HG02885 (cell line): ENCODE results near the gene DSPP.

Source experiments
- ATAC-seq: cut with Tn5 transposase; IDR thresholded peaks from one replicate; pipeline ENCODE4 v1.9.1; 2021; ENCODE audit warnings: mild to moderate bottlenecking; ENCODE audit not compliant: unreplicated experiment, poor library complexity

The DSPP gene

GRCh38 chr4:87622303-87622702, 14.0 kb downstream of the DSPP start:
- ATAC-seq = no peak

- peak; percentile 59 for ATAC-seq
Observed at GRCh38 chr4:87624698-87625097, 16.4 kb downstream of the DSPP start.

- ATAC-seq = no peak
Observed at GRCh38 chr4:87631668-87632067, 23.3 kb downstream of the DSPP start.

GRCh38 chr4:87632469-87632868, 24.1 kb downstream of the DSPP start:
- no peak for ATAC-seq

GRCh38 chr4:87633243-87633642, 24.9 kb downstream of the DSPP start:
- ATAC-seq = no peak

GRCh38 chr4:87644286-87644685, 36.0 kb downstream of the DSPP start:
- no peak for ATAC-seq

GRCh38 chr4:87649980-87650379, 41.7 kb downstream of the DSPP start, which contains the start of gene DMP1:
Gene DMP1 (plus strand): TSS chr4:87650280. CDS start chr4:87656493, 6,213 bp downstream.
- ATAC-seq = no peak

- ATAC-seq = peak; percentile 53
Observed at GRCh38 chr4:87650938-87651337, 42.6 kb downstream of the DSPP start.

GRCh38 chr4:87651941-87652340, 43.6 kb downstream of the DSPP start:
- no peak for ATAC-seq

- no peak for ATAC-seq
Observed at GRCh38 chr4:87654487-87655044, 46.2 kb downstream of the DSPP start.

GRCh38 chr4:87657525-87657924, 49.2 kb downstream of the DSPP start:
- ATAC-seq = no peak

- no peak for ATAC-seq
Observed at GRCh38 chr4:87659247-87659931, 51.1 kb downstream of the DSPP start.

- no peak for ATAC-seq
Observed at GRCh38 chr4:87662871-87663270, 54.5 kb downstream of the DSPP start.
